Smooth muscle cell of the brain vasculature (primary cell): ENCODE data around the gene PDE4B.
"Not testable (repeated sequence)": the region's sequence is repeated elsewhere in the genome, so short reads cannot be mapped to it uniquely, and the experiment has no call there.

Experiments used
- DNase-seq: peaks from one replicate; pipeline ENCODE4 v3.0.0-alpha.2; 2012; ENCODE audit warnings: low read depth, low spot score

PDE4B gene

GRCh38 chr1:66132324-66132723 is 339.6 kb downstream of the PDE4B start:
- no peak for DNase-seq

DNA sequence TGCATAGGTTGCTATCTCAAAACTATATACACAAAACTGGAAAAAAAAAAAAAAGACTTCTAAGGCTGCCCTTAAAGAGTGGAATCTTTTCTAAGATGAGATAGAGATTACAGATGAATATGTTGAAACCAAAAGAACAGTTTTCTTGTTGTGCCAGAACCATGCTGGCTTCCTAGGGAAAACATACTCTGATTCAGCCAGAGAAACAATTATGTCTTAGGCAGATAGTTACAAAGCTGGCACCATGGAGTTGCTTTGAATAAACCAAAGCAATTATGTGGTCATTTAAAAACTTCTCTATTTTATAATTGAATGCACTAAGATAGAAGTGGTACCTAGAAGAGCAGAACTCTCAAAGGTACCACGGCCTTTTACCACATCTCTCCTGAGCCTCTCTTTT is 341.3 kb downstream of the PDE4B start:
- DNase-seq: no peak

DNA sequence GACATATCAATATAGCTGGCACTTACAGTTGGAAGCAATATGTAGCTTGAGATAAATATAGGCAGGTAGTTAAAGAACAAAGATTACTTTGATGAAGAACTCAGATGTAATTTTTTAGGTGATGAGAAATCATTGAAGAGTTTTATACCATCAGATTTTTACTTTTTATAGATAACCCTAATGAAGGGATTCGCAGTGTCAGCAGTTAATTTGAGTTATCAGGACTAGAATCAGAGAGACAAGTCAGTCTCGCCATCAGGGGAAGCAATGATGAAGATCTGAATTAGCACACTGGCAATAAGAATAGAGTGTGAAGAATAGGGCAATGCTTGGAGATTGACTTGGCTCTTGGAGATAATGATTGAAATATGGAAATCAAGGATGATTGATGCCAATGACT is 342.5 kb downstream of the PDE4B start:
- no peak for DNase-seq

- DNase-seq: not testable (repeated sequence)
These were observed 343.7 kb downstream of the PDE4B start for GRCh38 chr1:66136423-66136822.

DNA sequence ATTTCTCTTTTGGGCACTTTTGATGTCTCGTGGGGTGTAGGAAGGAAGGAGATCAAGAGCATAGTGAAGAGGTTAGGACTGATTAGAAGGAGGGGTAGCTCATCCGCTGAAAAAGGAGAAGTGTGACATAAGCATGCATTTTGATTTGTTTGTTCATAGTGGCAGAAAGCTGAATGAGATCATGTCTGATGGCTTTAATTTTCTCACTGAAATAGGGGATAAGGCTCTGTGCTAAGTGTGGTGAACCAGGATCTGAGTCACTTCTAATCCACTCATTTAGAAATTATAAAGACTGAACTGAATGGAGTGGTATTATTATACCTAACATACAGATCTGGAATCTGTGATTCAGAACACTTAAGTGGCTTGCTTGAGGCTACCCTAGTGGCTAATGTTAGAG is 344.5 kb downstream of the PDE4B start:
- no peak for DNase-seq

- DNase-seq: no peak
These were observed 345.9 kb downstream of the PDE4B start for GRCh38 chr1:66138613-66139012.

- no peak for DNase-seq
These were observed 347.4 kb downstream of the PDE4B start for GRCh38 chr1:66140072-66140471.

DNA sequence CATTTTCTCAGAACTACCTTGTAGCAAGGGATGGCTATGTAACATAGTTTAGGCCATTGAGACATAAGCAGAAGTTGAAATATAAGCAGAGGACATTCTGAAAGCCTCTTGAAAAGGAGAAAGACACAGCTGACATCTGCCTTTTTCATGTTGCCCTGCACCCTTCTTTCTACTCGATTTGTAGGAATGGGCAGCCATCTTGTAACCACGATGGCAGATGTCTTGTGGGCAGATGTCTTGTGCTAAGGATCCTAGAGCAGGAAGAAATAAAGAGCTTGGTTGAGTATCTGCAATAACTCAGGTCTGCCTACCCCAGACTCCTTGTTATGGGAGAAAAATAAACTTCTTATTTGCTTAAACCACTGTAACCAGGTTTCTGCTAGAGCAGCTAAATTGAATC is 351.0 kb downstream of the PDE4B start:
- DNase-seq: no peak

GRCh38 chr1:66147226-66147835 is 354.6 kb downstream of the PDE4B start:
- no peak for DNase-seq

GRCh38 chr1:66152034-66152433 is 359.3 kb downstream of the PDE4B start:
- no peak for DNase-seq

DNA sequence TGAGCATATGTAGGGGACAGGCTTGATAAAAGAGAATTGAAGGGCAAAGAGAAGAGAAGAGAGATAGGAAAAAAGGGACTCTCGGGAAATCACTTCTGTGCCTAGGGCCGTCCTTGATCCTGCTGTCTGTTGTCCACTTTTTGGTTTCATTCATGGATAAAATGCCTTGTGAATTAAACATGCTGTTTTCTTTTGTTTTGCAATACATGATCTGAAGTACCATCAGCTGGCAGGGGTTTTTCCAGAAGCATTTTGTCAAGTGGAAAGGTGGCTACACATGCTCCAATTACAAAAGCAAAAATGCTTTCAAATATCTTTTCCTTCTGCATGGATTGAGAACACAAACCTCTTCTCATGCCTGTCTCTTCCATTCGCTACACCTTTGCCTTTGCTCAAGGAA is 361.7 kb downstream of the PDE4B start:
- no peak for DNase-seq

DNA sequence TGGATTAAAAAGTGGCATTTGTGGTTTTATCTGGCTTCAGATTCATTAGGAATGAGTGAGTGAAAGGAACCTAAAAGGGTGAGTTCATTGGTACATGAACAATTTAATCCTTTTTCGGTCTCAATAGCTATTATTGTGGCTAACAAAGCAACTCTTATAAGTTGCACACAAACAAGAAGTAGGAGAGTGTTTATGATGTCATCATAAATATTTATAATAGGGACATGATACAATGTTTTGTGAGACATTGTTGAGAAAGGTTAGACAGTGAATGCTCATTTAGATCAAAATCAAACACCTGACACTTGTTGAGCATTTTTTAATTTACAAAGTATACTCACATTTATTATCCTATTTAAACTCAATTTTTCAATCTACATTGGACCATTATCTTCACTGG is 363.4 kb downstream of the PDE4B start:
- no peak for DNase-seq

DNA sequence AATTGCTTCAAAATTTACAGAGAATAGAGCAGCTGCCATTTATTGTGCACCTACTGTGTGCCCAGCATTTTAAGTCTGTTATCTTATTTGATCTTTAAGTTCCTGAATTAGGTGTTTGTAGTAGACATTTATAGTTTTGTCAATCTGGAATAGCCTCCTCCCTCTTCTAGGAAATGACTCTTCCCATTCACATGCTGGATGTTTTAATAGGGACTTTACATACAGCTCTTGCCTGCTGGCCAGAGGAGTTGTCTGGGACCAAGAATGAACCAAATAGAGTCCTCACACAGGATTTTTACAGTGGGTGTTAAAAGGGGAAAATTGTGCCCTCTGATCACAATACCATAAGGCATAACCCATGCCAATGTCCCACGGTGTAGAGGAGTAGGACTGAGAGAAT is 367.1 kb downstream of the PDE4B start:
- no peak for DNase-seq

DNA sequence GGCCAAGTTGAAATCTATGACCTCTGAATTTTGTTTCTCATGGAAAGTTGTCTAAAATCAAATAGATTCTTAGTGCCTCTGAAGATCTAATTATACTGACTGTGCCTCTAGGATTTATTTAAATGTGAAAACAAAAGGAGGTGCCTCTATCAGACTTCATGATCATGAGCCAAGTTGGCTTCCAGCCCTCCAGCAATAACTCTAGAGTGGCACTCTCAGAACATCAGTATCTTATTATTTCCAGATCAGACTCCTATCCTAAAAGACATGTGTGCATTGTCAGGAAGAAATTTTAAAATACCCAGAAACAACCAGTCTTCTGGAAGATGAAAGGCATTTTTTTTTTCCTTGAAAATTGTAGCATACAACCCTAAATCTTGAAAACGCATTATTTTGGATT is 368.0 kb downstream of the PDE4B start:
- DNase-seq: no peak

- no peak for DNase-seq
These were observed 374.1 kb downstream of the PDE4B start for GRCh38 chr1:66166753-66167152.

DNA sequence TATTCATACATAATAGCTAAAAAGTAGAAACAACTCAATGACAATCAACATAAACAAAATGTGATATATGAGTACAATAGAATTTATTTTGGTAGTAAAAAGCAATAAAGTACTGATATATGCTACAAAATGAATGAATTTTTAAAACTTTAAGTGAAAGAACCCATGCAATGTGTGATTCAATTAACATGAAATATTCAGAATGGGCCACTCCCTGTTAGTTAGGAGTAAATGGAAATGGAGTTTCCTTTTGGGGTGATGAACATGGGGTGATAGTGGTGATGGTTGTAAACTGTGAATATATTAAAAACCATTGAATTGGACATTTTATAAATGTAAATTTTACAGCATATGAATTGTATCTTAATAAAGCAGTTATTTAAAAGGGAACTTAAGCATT is 374.6 kb downstream of the PDE4B start:
- DNase-seq: no peak

GRCh38 chr1:66168467-66168887 is 375.8 kb downstream of the PDE4B start:
- DNase-seq: no peak

DNA sequence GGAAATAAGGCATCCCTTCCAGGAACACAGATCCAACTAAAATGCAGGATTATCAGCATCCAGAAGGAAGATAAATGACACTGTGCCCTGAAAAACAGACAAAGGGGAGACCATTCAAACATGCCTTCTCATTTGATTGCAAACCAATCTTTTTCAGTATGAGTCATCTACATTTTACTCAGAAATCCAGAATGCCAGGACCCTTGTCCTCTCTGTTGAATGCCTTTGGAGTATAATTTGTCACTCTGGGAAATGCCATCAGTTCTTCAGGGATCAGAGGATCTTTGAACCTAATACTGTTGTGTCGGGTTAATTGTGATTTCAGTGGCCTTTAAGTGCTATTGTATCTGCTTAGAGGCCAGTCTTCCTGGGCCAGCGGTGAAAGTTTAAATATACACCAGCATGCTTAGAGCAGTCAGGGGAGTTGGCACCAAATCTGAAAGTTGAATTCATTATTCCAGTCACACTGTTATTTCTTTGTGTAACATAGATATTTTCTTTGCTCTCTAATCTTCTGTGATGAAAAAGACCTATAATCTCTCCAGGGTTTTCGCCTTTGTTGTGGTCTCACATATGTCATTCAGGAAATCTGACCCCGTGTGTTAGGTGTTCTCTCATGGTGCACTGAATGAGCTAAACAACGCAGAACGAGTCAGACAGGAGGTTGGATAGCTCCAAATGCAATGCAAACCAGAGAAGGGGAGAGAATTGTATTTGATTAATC is 376.4 kb downstream of the PDE4B start:
- DNase-seq: no peak

DNA sequence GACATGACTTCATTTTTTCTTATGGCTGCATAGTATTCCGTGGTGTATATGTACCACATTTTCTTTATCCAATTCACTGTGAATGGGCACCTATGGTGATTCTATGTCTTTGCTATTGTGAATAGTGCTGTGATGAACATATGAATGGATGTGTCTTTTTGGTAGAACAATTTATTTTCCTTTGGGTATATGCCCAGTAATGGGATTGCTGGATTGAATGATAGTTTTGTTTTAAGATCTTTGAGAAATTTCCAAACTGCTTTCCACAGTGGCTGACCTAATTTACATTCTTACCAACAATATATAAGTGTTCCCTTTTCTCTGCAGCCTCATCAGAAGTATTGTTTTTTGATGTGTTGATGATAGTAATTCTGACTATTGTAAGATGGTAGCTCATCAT is 379.6 kb downstream of the PDE4B start:
- DNase-seq: no peak

DNA sequence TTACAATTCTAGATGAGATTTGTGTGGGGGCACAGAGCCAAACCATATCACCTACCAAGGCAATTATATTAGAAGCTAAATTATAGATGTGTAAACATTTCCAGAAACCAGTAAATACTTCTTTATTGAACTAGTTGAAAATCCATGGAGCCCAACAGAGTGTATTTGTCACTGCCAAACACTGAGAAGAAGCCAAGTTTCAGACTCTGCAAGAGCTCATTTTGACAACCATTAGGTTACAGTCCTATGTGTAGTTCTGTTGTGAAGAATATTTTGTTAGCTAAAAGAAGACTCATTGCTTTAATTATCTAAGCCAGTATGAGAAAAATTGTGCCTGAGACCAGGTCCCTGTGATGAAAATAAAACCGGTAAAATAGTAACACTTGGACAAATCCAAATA is 382.4 kb downstream of the PDE4B start:
- no peak for DNase-seq

DNA sequence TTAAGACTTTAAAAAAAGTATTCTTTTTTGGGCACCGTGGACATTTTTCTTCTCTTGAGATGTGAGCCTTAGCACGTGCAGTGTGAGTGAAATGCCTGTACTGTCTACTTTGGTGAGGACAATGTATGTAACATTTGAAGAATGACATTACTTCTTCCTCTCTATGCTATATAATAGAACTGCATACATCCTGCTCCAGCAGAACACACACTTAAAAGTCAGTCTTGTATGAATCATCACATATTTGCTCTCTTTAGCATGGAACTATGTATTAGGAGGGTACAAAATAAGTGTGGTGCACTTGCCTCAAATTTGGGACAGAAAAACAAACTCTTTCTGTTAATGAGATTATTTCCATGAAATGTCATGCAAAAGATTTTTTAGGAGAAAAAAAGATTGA is 382.9 kb downstream of the PDE4B start:
- no peak for DNase-seq

DNA sequence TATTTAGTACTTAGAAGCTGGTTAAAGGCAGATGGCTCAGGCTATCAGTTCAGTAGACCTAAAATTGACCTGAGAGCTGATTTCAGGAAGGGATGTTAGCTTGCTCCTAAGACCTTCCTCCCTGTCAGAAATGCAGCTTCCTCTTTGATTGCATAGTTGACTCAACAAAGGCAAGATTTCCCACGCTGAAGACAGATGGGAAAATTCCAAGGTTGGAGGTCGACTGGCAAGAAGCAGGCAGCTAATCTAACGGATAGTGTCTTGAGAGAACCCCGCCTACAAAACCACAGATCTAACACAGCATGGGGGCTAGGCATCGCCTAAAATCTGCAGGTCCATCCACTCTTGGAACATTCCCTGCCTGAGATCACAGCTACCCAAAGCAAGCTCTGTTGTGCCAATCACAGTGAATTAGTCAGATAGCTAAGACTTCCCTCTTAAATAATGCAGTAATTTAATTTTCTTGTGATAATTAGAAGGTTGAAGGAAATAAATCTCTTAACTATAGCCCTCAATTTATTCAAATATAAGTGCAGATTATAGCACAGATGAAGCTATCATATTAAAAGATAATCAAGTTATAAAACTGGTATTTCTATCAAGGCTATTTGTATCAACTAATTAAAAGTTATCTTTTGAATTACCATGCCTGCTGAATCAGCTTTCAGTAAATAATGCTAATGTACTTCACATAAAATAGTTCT is 383.5 kb downstream of the PDE4B start:
- no peak for DNase-seq

DNA sequence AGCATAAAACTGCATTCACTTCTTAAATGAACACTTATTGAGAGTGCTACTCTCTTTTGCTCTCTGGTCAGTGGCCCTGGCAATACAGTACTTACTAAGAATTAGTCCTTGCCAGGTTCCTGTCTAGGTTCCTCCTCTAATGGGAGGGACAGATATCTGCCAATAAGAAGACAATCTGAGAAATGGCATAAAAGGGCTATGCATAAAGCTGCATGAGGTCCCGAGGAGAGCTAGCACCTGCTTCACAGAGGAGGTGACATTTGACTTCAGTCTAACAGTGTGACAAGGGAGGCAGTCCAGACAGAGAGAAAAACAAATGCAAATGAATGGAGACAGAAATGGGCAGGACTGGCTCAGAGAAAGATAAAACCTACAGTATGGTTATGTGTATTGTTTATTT is 384.1 kb downstream of the PDE4B start:
- DNase-seq: no peak
